Inferior parietal cortex (tissue), 1 donor: ENCODE results near the gene CFAP97.
A peak's percentile ranks its signal among the peaks of the same experiment; 100 is the strongest.
"Not testable (repeated sequence)": the region's sequence is repeated elsewhere in the genome, so short reads cannot be mapped to it uniquely, and the experiment has no call there.

Source experiments
- DNase-seq: peaks from one replicate; pipeline ENCODE4 v3.0.0-alpha.2; 2016; ENCODE audit errors: extremely low spot score

CFAP97 gene

GRCh38 chr4:185201977-185202962 lies 1.5 kb downstream of the CFAP97 start:
- no peak for DNase-seq

- not testable (repeated sequence) for DNase-seq
Measured at GRCh38 chr4:185198189-185198588, 5.6 kb downstream of the CFAP97 start.

- no peak for DNase-seq
Measured at GRCh38 chr4:185196437-185196836, 7.4 kb downstream of the CFAP97 start.

- DNase-seq, result no peak
Measured at GRCh38 chr4:185194924-185195888, 8.6 kb downstream of the CFAP97 start.

GRCh38 chr4:185192059-185192458 lies 11.7 kb downstream of the CFAP97 start:
- DNase-seq, result no peak

GRCh38 chr4:185190306-185190856 lies 13.4 kb downstream of the CFAP97 start:
- DNase-seq, result no peak

- DNase-seq, result no peak
Measured at GRCh38 chr4:185189606-185190305, 14.0 kb downstream of the CFAP97 start.

GRCh38 chr4:185186769-185187168 lies 17.0 kb downstream of the CFAP97 start:
- no peak for DNase-seq

GRCh38 chr4:185183622-185184281 lies 20.0 kb downstream of the CFAP97 start:
- peak; percentile 97 for DNase-seq

GRCh38 chr4:185182239-185182638 lies 21.6 kb downstream of the CFAP97 start:
- DNase-seq, result no peak

GRCh38 chr4:185179488-185179887 lies 24.3 kb downstream of the CFAP97 start:
- DNase-seq, result no peak

GRCh38 chr4:185171373-185172071 lies 32.3 kb downstream of the CFAP97 start:
- no peak for DNase-seq

GRCh38 chr4:185167234-185167633 lies 36.6 kb downstream of the CFAP97 start:
- DNase-seq, result no peak

GRCh38 chr4:185165605-185166063 lies 38.2 kb downstream of the CFAP97 start:
- no peak for DNase-seq

GRCh38 chr4:185151296-185151695 lies 52.5 kb downstream of the CFAP97 start:
- DNase-seq, result no peak

GRCh38 chr4:185149392-185149791 lies 54.4 kb downstream of the CFAP97 start:
- no peak for DNase-seq

GRCh38 chr4:185145572-185145971 lies 58.2 kb downstream of the CFAP97 start:
- no peak for DNase-seq

GRCh38 chr4:185144601-185145240 lies 59.1 kb downstream of the CFAP97 start:
- DNase-seq, result no peak

GRCh38 chr4:185143601-185143969 lies 60.2 kb downstream of the CFAP97 start:
- peak; percentile 51 for DNase-seq
